Measurements from ENCODE around the gene REC8. TPM values are rescaled to one million over a fixed set of nuclear protein-coding genes. Genes with fewer than 3 reads are reported as not detected.

Gene REC8
- total RNA-seq, 6 experiments from 2014 or later, result 1.6 to 7.4 (median 3.4) TPM

DNA sequence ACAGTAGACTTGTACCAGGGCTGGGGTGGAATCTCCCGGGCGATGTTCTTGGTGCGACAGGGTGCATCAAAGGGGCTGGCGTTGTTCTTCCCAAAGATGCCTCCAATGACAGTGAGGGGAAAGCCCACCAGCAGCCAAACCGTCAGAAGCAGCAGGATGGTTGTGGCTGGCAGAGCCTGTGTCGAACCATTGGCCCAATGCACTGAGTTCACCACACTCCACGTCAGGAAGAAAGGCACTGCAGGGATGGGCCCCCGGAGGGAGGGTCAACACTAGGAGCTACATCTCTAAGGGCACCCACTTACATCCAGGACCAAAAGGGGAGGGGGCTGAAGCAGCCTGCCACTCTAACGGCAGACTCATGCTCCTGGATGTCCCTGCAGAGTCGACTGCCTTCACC lies 18.5 kb downstream of the REC8 start:
- peaks cover 0 to 24% (median 2%) of the 10 kb centered on the region in 4 donors for H3K36me3 ChIP-seq
- peaks cover 0 to 22% (median 7%) of the 10 kb centered on the region in 4 donors for H3K4me1 ChIP-seq
- intact Hi-C loops (cut with DNase I), result no loop called here
- 96% methylated on average over 4 of the region's 10 CpGs for WGBS (ENCODE audit: insufficient coverage, low coverage, low lambda C conversion rate, missing lambda C conversion rate)
- ATAC-seq (no peak), DNase-seq (no peak)
- H3K9me3 ChIP-seq, result no peaks in the 10 kb centered on the region
- H3K27me3 ChIP-seq, result no peaks in the 10 kb centered on the region
- no peak for TF ChIP-seq POLR2A (IDR thresholded peaks at IDR 0.05)
- TF ChIP-seq, protein P1, sequence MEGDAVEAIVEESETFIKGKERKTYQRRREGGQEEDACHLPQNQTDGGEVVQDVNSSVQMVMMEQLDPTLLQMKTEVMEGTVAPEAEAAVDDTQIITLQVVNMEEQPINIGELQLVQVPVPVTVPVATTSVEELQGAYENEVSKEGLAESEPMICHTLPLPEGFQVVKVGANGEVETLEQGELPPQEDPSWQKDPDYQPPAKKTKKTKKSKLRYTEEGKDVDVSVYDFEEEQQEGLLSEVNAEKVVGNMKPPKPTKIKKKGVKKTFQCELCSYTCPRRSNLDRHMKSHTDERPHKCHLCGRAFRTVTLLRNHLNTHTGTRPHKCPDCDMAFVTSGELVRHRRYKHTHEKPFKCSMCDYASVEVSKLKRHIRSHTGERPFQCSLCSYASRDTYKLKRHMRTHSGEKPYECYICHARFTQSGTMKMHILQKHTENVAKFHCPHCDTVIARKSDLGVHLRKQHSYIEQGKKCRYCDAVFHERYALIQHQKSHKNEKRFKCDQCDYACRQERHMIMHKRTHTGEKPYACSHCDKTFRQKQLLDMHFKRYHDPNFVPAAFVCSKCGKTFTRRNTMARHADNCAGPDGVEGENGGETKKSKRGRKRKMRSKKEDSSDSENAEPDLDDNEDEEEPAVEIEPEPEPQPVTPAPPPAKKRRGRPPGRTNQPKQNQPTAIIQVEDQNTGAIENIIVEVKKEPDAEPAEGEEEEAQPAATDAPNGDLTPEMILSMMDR (IDR thresholded peaks at IDR 0.05), result no peak
- no peak overlapping the region for H3K27ac ChIP-seq
- no peak overlapping the region for H3K4me3 ChIP-seq

DNA sequence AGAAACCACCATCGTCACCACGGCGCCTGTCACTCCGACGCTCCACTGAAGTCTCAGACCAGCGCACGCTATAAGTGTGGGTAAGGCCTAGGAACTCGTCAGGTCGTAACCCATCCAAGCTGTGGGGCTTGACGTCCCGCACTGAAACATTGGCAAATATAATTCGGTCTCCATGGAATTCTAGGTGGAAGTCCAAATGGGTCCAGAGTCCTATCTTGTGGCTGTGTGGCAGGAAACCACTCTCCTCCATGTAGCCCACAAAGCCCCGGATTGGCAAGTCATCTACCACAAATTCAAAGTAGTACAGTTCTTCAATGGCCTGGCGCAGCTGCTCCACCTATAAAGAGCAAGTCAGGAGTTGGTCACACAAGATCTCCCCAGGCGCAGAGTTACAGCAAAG lies 21.1 kb downstream of the REC8 start:
- H3K4me1 ChIP-seq, result peaks cover 0 to 34% (median 4%) of the 10 kb centered on the region in 4 donors
- no peaks in the 10 kb centered on the region for H3K9me3 ChIP-seq

DNA sequence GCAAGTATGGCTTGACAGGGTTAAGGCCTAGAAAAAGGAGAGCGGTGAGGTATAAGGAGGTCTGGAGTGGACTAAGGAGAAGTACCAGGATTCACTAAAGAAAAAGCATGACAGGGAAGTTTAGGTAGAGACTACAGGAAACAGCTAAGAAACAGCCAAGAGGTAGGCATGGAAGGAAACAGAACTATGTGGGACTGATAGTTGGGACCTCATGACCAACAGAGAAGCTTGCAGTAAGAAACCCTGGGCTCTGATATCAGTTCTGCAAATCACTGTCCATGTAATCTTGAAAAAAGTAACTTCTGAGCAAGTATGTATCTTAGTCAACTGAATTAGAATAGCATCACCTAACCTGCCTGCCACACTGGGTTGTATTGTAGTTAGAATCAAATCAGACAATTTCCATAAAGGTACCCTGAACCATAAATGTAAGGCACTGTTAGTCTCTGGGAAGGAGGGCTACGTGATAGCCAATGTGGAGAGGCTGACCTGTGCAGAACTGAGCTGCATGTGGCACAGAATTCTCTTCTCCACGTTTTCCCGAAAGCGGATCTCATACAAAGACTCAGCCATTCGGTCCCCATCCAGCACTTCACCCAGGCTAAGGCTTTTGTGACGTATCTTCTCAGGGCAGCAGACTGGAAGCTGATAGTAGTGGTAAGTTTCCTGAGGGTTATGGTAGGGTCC lies 22.4 kb downstream of the REC8 start:
- WGBS (ENCODE audit: insufficient coverage, low coverage, low lambda C conversion rate, missing lambda C conversion rate), result 92% methylated on average over 2 of the region's 7 CpGs
- peak overlapping the region in 1 of 3 donors; percentile 98 for H3K27ac ChIP-seq
- peak overlapping the region; percentile 90 to 96 (median 94) for H3K4me3 ChIP-seq
- peaks cover 0 to 9% (median 0%) of the 10 kb centered on the region in 4 donors for H3K36me3 ChIP-seq
- no peaks in the 10 kb centered on the region for H3K9me3 ChIP-seq
- DNase-seq (no peak), ATAC-seq (no peak)
- TF ChIP-seq, protein P1 (IDR thresholded peaks at IDR 0.05), result no peak
- TF ChIP-seq POLR2A (IDR thresholded peaks at IDR 0.05), result no peak
- intact Hi-C loops (cut with DNase I), result no loop called here
- H3K4me1 ChIP-seq, result peaks cover 0 to 40% (median 7%) of the 10 kb centered on the region in 4 donors
- no peaks in the 10 kb centered on the region for H3K27me3 ChIP-seq

More for the DNA sequence above, 21.1 kb downstream of the REC8 start:
- 91% methylated on average over 9 of the region's 15 CpGs for WGBS (ENCODE audit: insufficient coverage, low coverage, low lambda C conversion rate, missing lambda C conversion rate)
- ATAC-seq (no peak), DNase-seq (no peak)
- intact Hi-C loops (cut with DNase I), result no loop called here
- H3K27me3 ChIP-seq, result no peaks in the 10 kb centered on the region
- TF ChIP-seq, protein P1 (IDR thresholded peaks at IDR 0.05), result no peak
- TF ChIP-seq POLR2A (IDR thresholded peaks at IDR 0.05), result no peak
- no peak overlapping the region for H3K4me3 ChIP-seq
- H3K36me3 ChIP-seq, result peaks cover 0 to 9% (median 0%) of the 10 kb centered on the region in 4 donors
- H3K27ac ChIP-seq, result no peak overlapping the region

DNA sequence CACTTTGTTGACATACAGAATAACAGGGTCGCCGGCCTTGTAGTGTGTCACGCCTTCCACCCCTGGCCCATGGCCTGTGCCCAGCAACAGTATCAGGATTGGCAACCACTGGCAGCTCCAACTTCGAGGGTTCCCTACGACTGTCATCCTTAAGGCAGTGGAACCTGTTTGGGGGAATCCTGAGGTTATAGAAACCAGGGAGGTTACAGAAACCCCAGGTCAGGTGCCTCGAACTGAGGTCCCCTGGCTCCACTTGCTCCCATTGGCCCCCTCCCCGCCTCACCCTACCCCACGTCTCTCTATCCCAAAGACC lies 22.9 kb downstream of the REC8 start:
- no CpG with 5 or more reads among the region's 8 CpGs for WGBS (ENCODE audit: insufficient coverage, low coverage, low lambda C conversion rate, missing lambda C conversion rate)
- ATAC-seq, result no peak

More for the DNA sequence above, 22.9 kb downstream of the REC8 start:
- H3K4me3 ChIP-seq, result peak overlapping the region; percentile 90 to 96 (median 94)
- DNase-seq, result no peak
- no peaks in the 10 kb centered on the region for H3K9me3 ChIP-seq
- intact Hi-C loops (cut with DNase I), result no loop called here
- H3K27ac ChIP-seq, result peak overlapping the region; percentile 97 to 99 (median 98)
- H3K36me3 ChIP-seq, result peaks cover 0 to 9% (median 0%) of the 10 kb centered on the region in 4 donors
- peaks cover 0 to 40% (median 7%) of the 10 kb centered on the region in 4 donors for H3K4me1 ChIP-seq
- TF ChIP-seq POLR2A (IDR thresholded peaks at IDR 0.05), result no peak
- TF ChIP-seq, protein P1 (IDR thresholded peaks at IDR 0.05), result no peak
- H3K27me3 ChIP-seq, result no peaks in the 10 kb centered on the region
